CD4-positive, alpha-beta T cell treated with Interleukin-12 subunit alpha and Interleukin-12 subunit beta, for 1 hour (primary cell): Measurements from ENCODE around the gene FTCDNL1.

ENCODE experiments used
- DNase-seq: peaks from one replicate; pipeline ENCODE4 v3.0.0-alpha.2; 2020

Gene FTCDNL1

GRCh38 chr2:199778655-199779054 lies 72.3 kb downstream of the FTCDNL1 start:
- no peak for DNase-seq

- DNase-seq: no peak
Observed at GRCh38 chr2:199777916-199778315, 73.1 kb downstream of the FTCDNL1 start.

- no peak for DNase-seq
Observed at GRCh38 chr2:199777315-199777714, 73.7 kb downstream of the FTCDNL1 start.

GRCh38 chr2:199775267-199775666 lies 75.7 kb downstream of the FTCDNL1 start:
- DNase-seq: no peak

- no peak for DNase-seq
Observed at GRCh38 chr2:199772035-199772976, 78.7 kb downstream of the FTCDNL1 start.

- no peak for DNase-seq
Observed at GRCh38 chr2:199770716-199771115, 80.3 kb downstream of the FTCDNL1 start.

- DNase-seq: no peak
Observed at GRCh38 chr2:199765646-199766045, 85.3 kb downstream of the FTCDNL1 start.

- DNase-seq: no peak
Observed at GRCh38 chr2:199764273-199764800, 86.7 kb downstream of the FTCDNL1 start.

GRCh38 chr2:199762963-199763362 lies 88.0 kb downstream of the FTCDNL1 start:
- DNase-seq: no peak

GRCh38 chr2:199760574-199760973 lies 90.4 kb downstream of the FTCDNL1 start:
- no peak for DNase-seq

GRCh38 chr2:199757233-199757870 lies 93.6 kb downstream of the FTCDNL1 start:
- DNase-seq: no peak

GRCh38 chr2:199756743-199757142 lies 94.2 kb downstream of the FTCDNL1 start:
- no peak for DNase-seq

- DNase-seq: no peak
Observed at GRCh38 chr2:199756211-199756610, 94.8 kb downstream of the FTCDNL1 start.

GRCh38 chr2:199754766-199755165 lies 96.2 kb downstream of the FTCDNL1 start:
- DNase-seq: no peak

- DNase-seq: no peak
Observed at GRCh38 chr2:199751492-199752120, 99.4 kb downstream of the FTCDNL1 start.

GRCh38 chr2:199749571-199749970 lies 101.4 kb downstream of the FTCDNL1 start:
- no peak for DNase-seq

GRCh38 chr2:199744724-199745123 lies 106.3 kb downstream of the FTCDNL1 start:
- no peak for DNase-seq

GRCh38 chr2:199744260-199744659 lies 106.7 kb downstream of the FTCDNL1 start:
- DNase-seq: no peak

GRCh38 chr2:199743415-199744120 lies 107.4 kb downstream of the FTCDNL1 start:
- no peak for DNase-seq

GRCh38 chr2:199742884-199743283 lies 108.1 kb downstream of the FTCDNL1 start:
- DNase-seq: no peak

- no peak for DNase-seq
Observed at GRCh38 chr2:199740111-199740428, 110.9 kb downstream of the FTCDNL1 start.

GRCh38 chr2:199739413-199740110 lies 111.4 kb downstream of the FTCDNL1 start:
- DNase-seq: peak; percentile 38
